ENCODE data around the gene CEP89. TPM values are rescaled to one million over a fixed set of nuclear protein-coding genes. Genes with fewer than 3 reads are reported as not detected.
"Not testable (repeated sequence)": the region's sequence is repeated elsewhere in the genome, so short reads cannot be mapped to it uniquely, and the experiment has no call there.

Gene CEP89
- total RNA-seq, 2 donors from 2014 or later = 35.6 to 40.4 TPM

DNA sequence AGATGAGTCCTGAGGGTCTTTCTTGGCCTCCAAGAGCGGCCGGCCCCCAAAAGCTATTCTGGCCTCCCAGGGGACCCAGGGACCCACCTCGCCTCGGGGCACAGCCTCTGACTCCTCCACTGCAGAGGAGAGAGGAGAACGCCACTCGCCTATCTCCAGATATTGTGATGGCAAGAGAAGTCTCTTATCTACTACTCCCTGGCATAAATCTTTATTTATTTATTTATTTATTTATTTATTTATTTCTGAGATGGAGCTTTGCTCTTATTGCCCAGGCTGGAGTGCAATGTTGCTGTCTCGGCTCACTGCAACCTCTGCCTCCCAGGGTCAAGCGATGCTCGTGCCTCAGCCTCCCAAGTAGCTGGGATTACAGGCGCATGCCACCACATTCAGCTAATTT is 113.2 kb downstream of the CEP89 start:
- no peaks in the 10 kb centered on the region for H3K9me3 Mint-ChIP-seq

DNA sequence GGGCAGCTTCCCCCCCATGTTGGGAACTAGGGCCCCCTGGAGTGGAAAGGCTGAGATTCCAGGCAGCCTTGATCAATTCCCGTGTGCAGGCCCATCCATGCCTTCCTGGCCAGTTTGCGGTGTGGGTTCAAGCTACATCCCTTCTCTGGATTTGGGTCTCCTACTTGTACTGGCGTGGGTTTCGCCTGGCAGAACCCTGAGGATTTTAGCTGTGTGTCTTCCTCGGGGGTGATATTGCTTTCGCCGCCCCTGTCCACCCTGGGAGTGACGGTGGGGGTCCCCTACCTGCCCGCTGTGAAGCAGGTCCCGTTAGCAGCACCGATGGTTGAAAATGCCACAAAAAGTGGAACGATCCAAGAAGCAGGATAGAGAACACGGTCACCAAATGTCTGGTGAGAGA is 113.6 kb downstream of the CEP89 start:
- H3K36me3 ChIP-seq (ENCODE audit: control insufficient read depth, insufficient read depth, low read length) = no peaks in the 10 kb centered on the region
- 94 to 95% methylated on average over 8 to 13 of the region's 13 CpGs for WGBS, 2 experiments (ENCODE audit: insufficient coverage in 1 of 2, insufficient read length in 1 of 2)
- H3K4me3 Mint-ChIP-seq = no peak overlapping the region
- H3K4me1 ChIP-seq (ENCODE audit: control insufficient read depth, insufficient read depth, low read length) = no peaks in the 10 kb centered on the region
- H3K4me1 Mint-ChIP-seq = no peaks in the 10 kb centered on the region
- no peaks in the 10 kb centered on the region for H3K9me3 ChIP-seq (ENCODE audit: control insufficient read depth, low read length)
- H3K9ac ChIP-seq (ENCODE audit: extremely low read depth, low read length, poor library complexity, severe bottlenecking) = no peak overlapping the region
- no peaks in the 10 kb centered on the region for H3K36me3 Mint-ChIP-seq (ENCODE audit: low read depth)
- H3K27me3 ChIP-seq (ENCODE audit: control insufficient read depth, insufficient read depth, low read length, poor library complexity, severe bottlenecking) = no peaks in the 10 kb centered on the region
- H3K27me3 Mint-ChIP-seq (ENCODE audit: insufficient read depth) = peaks cover 1% of the 10 kb centered on the region
- DNase-seq = no peak
- no peak overlapping the region for H3K4me3 ChIP-seq (ENCODE audit: low read length)
- H3K27ac Mint-ChIP-seq = no peak overlapping the region
- H3K9me3 Mint-ChIP-seq = no peaks in the 10 kb centered on the region
- TF ChIP-seq, protein P1, sequence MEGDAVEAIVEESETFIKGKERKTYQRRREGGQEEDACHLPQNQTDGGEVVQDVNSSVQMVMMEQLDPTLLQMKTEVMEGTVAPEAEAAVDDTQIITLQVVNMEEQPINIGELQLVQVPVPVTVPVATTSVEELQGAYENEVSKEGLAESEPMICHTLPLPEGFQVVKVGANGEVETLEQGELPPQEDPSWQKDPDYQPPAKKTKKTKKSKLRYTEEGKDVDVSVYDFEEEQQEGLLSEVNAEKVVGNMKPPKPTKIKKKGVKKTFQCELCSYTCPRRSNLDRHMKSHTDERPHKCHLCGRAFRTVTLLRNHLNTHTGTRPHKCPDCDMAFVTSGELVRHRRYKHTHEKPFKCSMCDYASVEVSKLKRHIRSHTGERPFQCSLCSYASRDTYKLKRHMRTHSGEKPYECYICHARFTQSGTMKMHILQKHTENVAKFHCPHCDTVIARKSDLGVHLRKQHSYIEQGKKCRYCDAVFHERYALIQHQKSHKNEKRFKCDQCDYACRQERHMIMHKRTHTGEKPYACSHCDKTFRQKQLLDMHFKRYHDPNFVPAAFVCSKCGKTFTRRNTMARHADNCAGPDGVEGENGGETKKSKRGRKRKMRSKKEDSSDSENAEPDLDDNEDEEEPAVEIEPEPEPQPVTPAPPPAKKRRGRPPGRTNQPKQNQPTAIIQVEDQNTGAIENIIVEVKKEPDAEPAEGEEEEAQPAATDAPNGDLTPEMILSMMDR (conservative IDR thresholded peaks at IDR 0.05) = no peak
- H3K27ac ChIP-seq (ENCODE audit: low read depth, low read length) = no peak overlapping the region

More for the DNA sequence above, 113.2 kb downstream of the CEP89 start:
- no peak overlapping the region for H3K4me3 Mint-ChIP-seq
- Histone ChIP-seq H3K4me1 (ENCODE audit: control insufficient read depth, insufficient read depth, low read length) (no peaks in the 10 kb centered on the region), H3K36me3 (ENCODE audit: control insufficient read depth, insufficient read depth, low read length) (no peaks in the 10 kb centered on the region), H3K9me3 (ENCODE audit: control insufficient read depth, low read length) (no peaks in the 10 kb centered on the region), H3K9ac (ENCODE audit: extremely low read depth, low read length, poor library complexity, severe bottlenecking) (no peak overlapping the region), H3K27ac (ENCODE audit: low read depth, low read length) (no peak overlapping the region), H3K4me3 (ENCODE audit: low read length) (no peak overlapping the region), H3K27me3 (ENCODE audit: control insufficient read depth, insufficient read depth, low read length, poor library complexity, severe bottlenecking) (no peaks in the 10 kb centered on the region)
- no peak for DNase-seq
- H3K4me1 Mint-ChIP-seq = no peaks in the 10 kb centered on the region
- peaks cover 1% of the 10 kb centered on the region for H3K27me3 Mint-ChIP-seq (ENCODE audit: insufficient read depth)
- no peak overlapping the region for H3K27ac Mint-ChIP-seq
- 95 to 98% methylated on average over 4 to 8 of the region's 10 CpGs for whole genome bisulfite sequencing, 2 experiments (ENCODE audit: insufficient coverage in 1 of 2, insufficient read length in 1 of 2)
- H3K36me3 Mint-ChIP-seq (ENCODE audit: low read depth) = no peaks in the 10 kb centered on the region
- TF ChIP-seq, protein P1 (conservative IDR thresholded peaks at IDR 0.05) = no peak

DNA sequence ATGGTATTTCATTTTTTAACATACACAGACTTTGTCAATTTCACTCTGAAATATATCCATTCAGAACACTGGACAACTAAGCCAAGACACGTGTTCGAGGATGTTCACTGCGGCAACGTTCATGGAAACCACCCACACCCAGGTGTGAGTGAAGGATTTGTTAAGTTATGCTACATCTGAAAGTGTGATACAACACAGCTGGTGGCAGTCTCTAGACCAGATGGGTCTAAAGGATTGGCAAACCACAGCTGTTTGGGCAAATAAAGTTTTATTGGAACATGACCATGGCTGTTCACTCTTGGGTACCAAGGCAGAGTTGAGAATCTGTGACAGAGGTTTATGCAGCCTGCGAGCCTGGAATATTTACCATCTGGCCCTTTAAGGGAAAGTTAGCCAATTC is 114.2 kb downstream of the CEP89 start:
- Histone ChIP-seq H3K9ac (ENCODE audit: extremely low read depth, low read length, poor library complexity, severe bottlenecking) (no peak overlapping the region), H3K4me3 (ENCODE audit: low read length) (no peak overlapping the region), H3K9me3 (ENCODE audit: control insufficient read depth, low read length) (no peaks in the 10 kb centered on the region), H3K36me3 (ENCODE audit: control insufficient read depth, insufficient read depth, low read length) (no peaks in the 10 kb centered on the region), H3K4me1 (ENCODE audit: control insufficient read depth, insufficient read depth, low read length) (no peaks in the 10 kb centered on the region), H3K27ac (ENCODE audit: low read depth, low read length) (no peak overlapping the region), H3K27me3 (ENCODE audit: control insufficient read depth, insufficient read depth, low read length, poor library complexity, severe bottlenecking) (no peaks in the 10 kb centered on the region)
- H3K36me3 Mint-ChIP-seq (ENCODE audit: low read depth) = no peaks in the 10 kb centered on the region
- H3K4me3 Mint-ChIP-seq = no peak overlapping the region
- TF ChIP-seq, protein P1 (conservative IDR thresholded peaks at IDR 0.05) = no peak
- no peak overlapping the region for H3K27ac Mint-ChIP-seq
- peaks cover 1% of the 10 kb centered on the region for H3K27me3 Mint-ChIP-seq (ENCODE audit: insufficient read depth)
- WGBS, 2 experiments (ENCODE audit: insufficient coverage in 1 of 2, insufficient read length in 1 of 2) = 96 to 100% methylated on average over 1 to 5 of the region's 5 CpGs
- no peaks in the 10 kb centered on the region for H3K4me1 Mint-ChIP-seq
- DNase-seq = no peak
- no peaks in the 10 kb centered on the region for H3K9me3 Mint-ChIP-seq

DNA sequence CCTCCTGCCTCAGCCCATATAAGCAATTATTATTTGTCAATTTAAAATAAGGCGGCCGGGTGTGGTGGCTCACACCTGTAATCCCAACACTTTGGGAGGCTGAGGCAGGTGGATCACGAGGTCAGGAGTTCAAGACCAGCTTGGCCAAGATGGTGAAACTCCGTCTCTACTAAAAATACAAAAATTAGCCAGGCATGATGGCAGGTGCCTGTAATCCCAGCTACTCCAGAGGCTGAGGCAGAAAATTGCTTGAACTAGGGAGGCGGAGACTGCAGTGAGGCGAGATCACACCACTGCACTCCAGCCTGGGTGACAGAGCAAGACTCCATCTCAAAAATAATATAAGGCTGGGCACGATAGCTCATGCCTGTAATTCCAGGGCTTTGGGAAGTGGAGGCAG is 114.9 kb downstream of the CEP89 start:
- H3K9ac ChIP-seq (ENCODE audit: extremely low read depth, low read length, poor library complexity, severe bottlenecking); H3K4me1 Mint-ChIP-seq; H3K4me3 Mint-ChIP-seq; DNase-seq; H3K36me3 Mint-ChIP-seq (ENCODE audit: low read depth); H3K9me3 Mint-ChIP-seq; H3K9me3 ChIP-seq (ENCODE audit: control insufficient read depth, low read length); H3K27me3 ChIP-seq (ENCODE audit: control insufficient read depth, insufficient read depth, low read length, poor library complexity, severe bottlenecking); H3K27me3 Mint-ChIP-seq (ENCODE audit: insufficient read depth); H3K4me3 ChIP-seq (ENCODE audit: low read length); H3K36me3 ChIP-seq (ENCODE audit: control insufficient read depth, insufficient read depth, low read length); H3K4me1 ChIP-seq (ENCODE audit: control insufficient read depth, insufficient read depth, low read length); H3K27ac Mint-ChIP-seq; H3K27ac ChIP-seq (ENCODE audit: low read depth, low read length): not testable (repeated sequence)
- WGBS, 2 experiments (ENCODE audit: insufficient coverage in 1 of 2, insufficient read length in 1 of 2) = 92 to 96% methylated on average over 6 to 7 of the region's 7 CpGs
